Caco-2 (cell line): Measurements from ENCODE around the gene PIK3C2G. TPM values are rescaled to one million over a fixed set of nuclear protein-coding genes. Genes with fewer than 3 reads are reported as not detected.
"Not testable (repeated sequence)": the region's sequence is repeated elsewhere in the genome, so short reads cannot be mapped to it uniquely, and the experiment has no call there.

ENCODE experiments used
- BruUV-seq: library from RNA; stranded (reverse); fragments of 400-500 nt; replicated peaks from 2 replicates; lab custom pipeline; 2021; lab: Mats Ljungman, UMichigan
- CTCF ChIA-PET: fragments of 300-600 bp; sonication (Branson Sonifier 250); formaldehyde crosslinking; loops from one replicate; lab custom pipeline; 2022; ENCODE audit warnings: antibody characterized with exemption; lab: Charles Lee
- POLR2A ChIA-PET: fragments of 300-600 bp; sonication (Branson Sonifier 250); formaldehyde crosslinking; loops from one replicate; lab custom pipeline; 2022; ENCODE audit warnings: antibody characterized with exemption; lab: Charles Lee
- DNase-seq, 2 experiments: peaks; one replicate each; pipeline versions ENCODE4 v3.0.0 to v3.0.0-alpha.2; 2020 to 2022
- H3K27me3 ChIP-seq: replicated peaks from 2 replicates; pipeline ENCODE4 v1.6.0; 2011; ENCODE audit warnings: low read length; ENCODE audit not compliant: control insufficient read depth, insufficient read depth
- H3K36me3 ChIP-seq: 2 replicates; pipeline ENCODE4 v1.5.1; 2011; ENCODE audit warnings: low read length; ENCODE audit not compliant: control insufficient read depth, insufficient read depth
- H3K4me1 ChIP-seq: fragments of 250-450 bp; sonication (Bioruptor Pico); 2 replicates; pipeline ENCODE4 v1.5.1; 2020; ENCODE audit warnings: mild to moderate bottlenecking
- H3K4me3 ChIP-seq: 2 replicates; pipeline ENCODE4 v1.5.1; 2011; ENCODE audit warnings: low read depth, mild to moderate bottlenecking, control low read depth, low read length
- H3K9me3 ChIP-seq: fragments of 250-450 bp; sonication (Bioruptor Pico); 2 replicates; pipeline ENCODE4 v1.5.1; 2020; ENCODE audit warnings: mild to moderate bottlenecking, moderate library complexity
- H3K27ac Mint-ChIP-seq: one replicate; pipeline ENCODE4 v1.8.0; 2022; ENCODE audit warnings: mixed read lengths; ENCODE audit not compliant: unreplicated experiment
- H3K27me3 Mint-ChIP-seq: one replicate; pipeline ENCODE4 v1.8.0; 2022; ENCODE audit warnings: mixed read lengths; ENCODE audit not compliant: insufficient read depth, unreplicated experiment
- H3K36me3 Mint-ChIP-seq: one replicate; pipeline ENCODE4 v1.8.0; 2022; ENCODE audit warnings: mild to moderate bottlenecking, mixed read lengths; ENCODE audit not compliant: insufficient read depth, unreplicated experiment
- H3K4me1 Mint-ChIP-seq: one replicate; pipeline ENCODE4 v1.8.0; 2022; ENCODE audit warnings: low read depth, mixed read lengths; ENCODE audit not compliant: unreplicated experiment
- H3K4me3 Mint-ChIP-seq: one replicate; pipeline ENCODE4 v1.8.0; 2022; ENCODE audit warnings: mild to moderate bottlenecking, moderate library complexity, mixed read lengths; ENCODE audit not compliant: unreplicated experiment
- H3K9me3 Mint-ChIP-seq: one replicate; pipeline ENCODE4 v1.8.0; 2022; ENCODE audit warnings: mixed read lengths; ENCODE audit not compliant: unreplicated experiment
- intact Hi-C: fragments of 100-400 bp; cut with micrococcal nuclease; formaldehyde crosslinking; loops from one replicate; pipeline ENCODE4 v1.10.0; 2022; ENCODE audit not compliant: unreplicated experiment
- total RNA-seq: library from RNA; stranded (reverse); gene quantifications from 2 replicates; pipeline ENCODE4 v1.2.3, GENCODE V29; 2022
- TF ChIP-seq, protein P1 (sequence below), 2 experiments: fragments of 200-600 bp in 1 of 2; IDR thresholded peaks; 1 replicate in 1 of 2; 2 replicates in 1 of 2; pipeline versions ENCODE4 v1.5.1 to v1.8.0; 2011 to 2022; ENCODE audit warnings: antibody characterized with exemption in 1 of 2, control low read depth in 1 of 2, inconsistent platforms in 1 of 2, low read depth in 1 of 2, low read length in 1 of 2, mild to moderate bottlenecking in 1 of 2, moderate library complexity in 1 of 2; ENCODE audit not compliant: insufficient read depth in 1 of 2, severe bottlenecking in 1 of 2, unreplicated experiment in 1 of 2

Gene PIK3C2G
- total RNA-seq, 1 experiment from 2014 or later = not detected

DNA sequence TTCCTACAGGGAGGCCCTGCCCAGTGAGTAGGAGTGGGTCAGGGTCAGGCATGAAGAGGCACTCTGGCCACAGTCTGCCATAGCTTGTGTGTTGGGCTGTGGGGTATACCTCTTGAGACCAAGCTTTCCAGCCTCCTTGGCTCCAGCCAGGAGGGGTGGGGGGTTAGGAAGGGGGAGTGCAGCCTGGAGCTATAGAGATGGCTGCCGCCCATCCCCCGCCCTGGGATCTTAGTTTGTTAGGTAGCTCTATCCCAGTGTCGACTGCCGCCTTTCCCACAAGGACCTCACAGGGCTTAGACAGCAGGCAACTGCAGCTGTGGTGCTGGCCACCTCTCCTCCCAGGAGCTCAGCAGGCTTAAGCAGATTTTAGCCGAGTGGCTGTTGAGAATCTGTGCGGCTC is 260.1 kb downstream of the PIK3C2G start:
- no peak for DNase-seq
- no peak overlapping the region for H3K27ac Mint-ChIP-seq
- peaks cover 7% of the 10 kb centered on the region for H3K27me3 Mint-ChIP-seq
- no peak overlapping the region for H3K4me3 Mint-ChIP-seq
- ChIA-PET CTCF (no interaction called here), POLR2A (no interaction called here)
- TF ChIP-seq, protein P1, sequence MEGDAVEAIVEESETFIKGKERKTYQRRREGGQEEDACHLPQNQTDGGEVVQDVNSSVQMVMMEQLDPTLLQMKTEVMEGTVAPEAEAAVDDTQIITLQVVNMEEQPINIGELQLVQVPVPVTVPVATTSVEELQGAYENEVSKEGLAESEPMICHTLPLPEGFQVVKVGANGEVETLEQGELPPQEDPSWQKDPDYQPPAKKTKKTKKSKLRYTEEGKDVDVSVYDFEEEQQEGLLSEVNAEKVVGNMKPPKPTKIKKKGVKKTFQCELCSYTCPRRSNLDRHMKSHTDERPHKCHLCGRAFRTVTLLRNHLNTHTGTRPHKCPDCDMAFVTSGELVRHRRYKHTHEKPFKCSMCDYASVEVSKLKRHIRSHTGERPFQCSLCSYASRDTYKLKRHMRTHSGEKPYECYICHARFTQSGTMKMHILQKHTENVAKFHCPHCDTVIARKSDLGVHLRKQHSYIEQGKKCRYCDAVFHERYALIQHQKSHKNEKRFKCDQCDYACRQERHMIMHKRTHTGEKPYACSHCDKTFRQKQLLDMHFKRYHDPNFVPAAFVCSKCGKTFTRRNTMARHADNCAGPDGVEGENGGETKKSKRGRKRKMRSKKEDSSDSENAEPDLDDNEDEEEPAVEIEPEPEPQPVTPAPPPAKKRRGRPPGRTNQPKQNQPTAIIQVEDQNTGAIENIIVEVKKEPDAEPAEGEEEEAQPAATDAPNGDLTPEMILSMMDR (IDR thresholded peaks at IDR 0.05; ENCODE audit: insufficient read depth in 1 of 2, low read depth in 1 of 2, low read length in 1 of 2, severe bottlenecking in 1 of 2, unreplicated experiment in 1 of 2) = no peak
- no peaks in the 10 kb centered on the region for H3K36me3 Mint-ChIP-seq
- H3K4me1 ChIP-seq = no peaks in the 10 kb centered on the region
- H3K9me3 Mint-ChIP-seq = peaks cover 26% of the 10 kb centered on the region
- no peaks in the 10 kb centered on the region for H3K4me1 Mint-ChIP-seq
- H3K36me3 ChIP-seq = no peaks in the 10 kb centered on the region
- no peak overlapping the region for H3K4me3 ChIP-seq
- no TSS peak for BruUV-seq
- H3K9me3 ChIP-seq = peaks cover 23% of the 10 kb centered on the region; the same call in 1 of the 2 replicates
- H3K27me3 ChIP-seq = no peaks in the 10 kb centered on the region
- intact Hi-C loops = no loop called here

DNA sequence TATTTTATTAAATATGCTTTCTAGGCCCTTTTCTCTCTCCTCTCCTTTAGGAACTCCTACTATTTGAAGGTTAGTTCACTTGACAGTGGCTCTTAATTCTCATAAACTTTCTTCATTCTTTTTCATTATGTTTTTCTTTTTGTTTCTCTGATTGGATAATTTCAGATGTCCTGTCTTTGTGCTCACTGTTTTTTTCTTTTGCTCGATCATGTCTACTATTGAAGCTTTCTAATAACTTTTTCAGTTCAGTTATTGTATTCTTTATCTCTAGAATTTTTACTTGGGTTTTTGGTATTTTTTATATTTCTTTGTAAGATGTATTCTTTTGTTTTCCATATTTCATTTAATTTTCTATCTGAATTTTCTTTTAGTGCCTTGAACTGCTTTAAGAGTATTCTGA is 261.5 kb downstream of the PIK3C2G start:
- Histone ChIP-seq H3K9me3 (peaks cover 23% of the 10 kb centered on the region; the same call in 1 of the 2 replicates), H3K27me3 (no peaks in the 10 kb centered on the region), H3K36me3 (no peaks in the 10 kb centered on the region), H3K4me1 (no peaks in the 10 kb centered on the region), H3K4me3 (no peak overlapping the region)
- Mint-ChIP-seq H3K27me3 (no peaks in the 10 kb centered on the region), H3K4me3 (no peak overlapping the region), H3K27ac (no peak overlapping the region), H3K4me1 (no peaks in the 10 kb centered on the region), H3K9me3 (peaks cover 26% of the 10 kb centered on the region), H3K36me3 (no peaks in the 10 kb centered on the region)
- intact Hi-C loops = no loop called here
- TF ChIP-seq, protein P1 (IDR thresholded peaks at IDR 0.05; ENCODE audit: insufficient read depth in 1 of 2, low read depth in 1 of 2, low read length in 1 of 2, severe bottlenecking in 1 of 2, unreplicated experiment in 1 of 2) = no peak
- DNase-seq = no peak
- CTCF ChIA-PET = no interaction called here
- no TSS peak for BruUV-seq
- POLR2A ChIA-PET = no interaction called here

DNA sequence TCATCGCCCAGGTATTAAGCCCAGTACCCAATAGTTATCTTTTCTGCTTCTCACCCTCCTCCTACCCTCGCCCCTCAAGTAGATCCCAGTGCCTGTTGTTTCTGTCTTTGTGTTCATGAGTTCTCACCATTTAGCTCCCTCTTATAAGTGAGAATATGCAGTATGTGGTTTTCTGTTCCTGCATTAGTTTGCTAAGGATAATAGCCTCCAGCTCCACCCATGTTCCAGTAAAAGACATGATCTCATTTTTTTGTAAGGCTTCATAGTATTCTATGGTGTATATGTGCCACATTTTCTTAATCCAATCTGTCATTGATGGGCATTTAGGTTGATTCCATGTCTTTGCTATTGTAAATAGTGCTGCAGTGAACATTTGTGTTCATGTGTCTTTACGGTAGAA is 281.2 kb downstream of the PIK3C2G start:
- peaks cover 21% of the 10 kb centered on the region for H3K4me1 ChIP-seq
- H3K27ac Mint-ChIP-seq, H3K36me3 Mint-ChIP-seq, H3K4me3 ChIP-seq, intact Hi-C loops, H3K4me3 Mint-ChIP-seq, H3K9me3 Mint-ChIP-seq, H3K9me3 ChIP-seq, BruUV-seq, DNase-seq, CTCF ChIA-PET, H3K36me3 ChIP-seq, H3K27me3 ChIP-seq: not testable (repeated sequence)
- Mint-ChIP-seq H3K27me3 (peaks cover 18% of the 10 kb centered on the region), H3K4me1 (peaks cover 12% of the 10 kb centered on the region)
- POLR2A ChIA-PET = interaction anchor here (0.6 kb wide), 2 partner anchors 189 to 832 kb away, joined by 3 to 12 read pairs; no protein-coding TSS in a partner anchor

DNA sequence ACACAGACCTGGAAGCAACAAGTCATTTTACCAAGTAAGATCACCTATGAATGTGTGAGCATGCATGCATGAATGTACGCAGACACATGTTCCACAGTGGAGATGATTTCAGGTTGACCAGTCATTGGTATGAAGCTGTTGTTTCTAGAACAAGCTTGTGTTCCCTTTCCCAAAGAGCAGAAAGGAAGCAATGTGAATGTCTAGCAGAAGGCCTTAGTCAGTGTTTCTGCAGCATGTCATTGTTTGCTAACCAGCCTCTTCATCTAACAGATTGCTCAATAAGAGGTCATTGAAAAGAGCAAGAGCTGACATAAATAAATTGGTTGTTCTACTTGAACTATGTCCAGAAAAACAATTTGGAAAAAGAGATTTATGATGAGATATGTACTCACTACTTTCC is 285.1 kb downstream of the PIK3C2G start:
- BruUV-seq = no TSS peak
- POLR2A ChIA-PET = no interaction called here
- intact Hi-C loops = no loop called here

More for the DNA sequence above, 285.1 kb downstream of the PIK3C2G start:
- TF ChIP-seq, protein P1 (IDR thresholded peaks at IDR 0.05; ENCODE audit: insufficient read depth in 1 of 2, low read depth in 1 of 2, low read length in 1 of 2, severe bottlenecking in 1 of 2, unreplicated experiment in 1 of 2) = no peak
- no peaks in the 10 kb centered on the region for H3K9me3 ChIP-seq
- H3K27me3 ChIP-seq = no peaks in the 10 kb centered on the region; the same call in 1 of the 2 replicates
- Mint-ChIP-seq H3K9me3 (no peaks in the 10 kb centered on the region), H3K4me1 (peaks cover 13% of the 10 kb centered on the region), H3K4me3 (no peak overlapping the region), H3K27me3 (peaks cover 28% of the 10 kb centered on the region), H3K27ac (no peak overlapping the region), H3K36me3 (no peaks in the 10 kb centered on the region)
- H3K36me3 ChIP-seq = no peaks in the 10 kb centered on the region
- CTCF ChIA-PET = no interaction called here
- H3K4me1 ChIP-seq = peaks cover 26% of the 10 kb centered on the region
- no peak overlapping the region for H3K4me3 ChIP-seq
- no peak for DNase-seq
